BJ (cell line): ENCODE results near the gene ALPI. TPM values are rescaled to one million over a fixed set of nuclear protein-coding genes. Genes with fewer than 3 reads are reported as not detected.
"Not testable (repeated sequence)": the region's sequence is repeated elsewhere in the genome, so short reads cannot be mapped to it uniquely, and the experiment has no call there.

Experiments used
- CTCF ChIA-PET: fragments of 350-600 bp; formaldehyde crosslinking; extraction: SDS; loops from one replicate; lab custom pipeline; 2021; ENCODE audit warnings: antibody characterized with exemption, inconsistent platforms; lab: Yijun Ruan, JAX
- POLR2A ChIA-PET: fragments of 300-600 bp; sonication (Branson Sonifier 250); formaldehyde crosslinking; extraction: SDS; loops from one replicate; lab custom pipeline; 2021; ENCODE audit warnings: antibody characterized with exemption; lab: Charles Lee
- DNase-seq: peaks from one replicate; pipeline ENCODE4 v3.0.0-alpha.2; 2011; ENCODE audit warnings: low read depth
- H3K27me3 ChIP-seq: 2 replicates; pipeline ENCODE4 v1.6.0; 2011; ENCODE audit warnings: low read length; ENCODE audit not compliant: control insufficient read depth, insufficient read depth
- H3K36me3 ChIP-seq: 2 replicates; pipeline ENCODE4 v1.5.1; 2011; ENCODE audit warnings: low read length; ENCODE audit not compliant: control insufficient read depth, insufficient read depth
- H3K4me3 ChIP-seq: 2 replicates; pipeline ENCODE4 v1.5.1; 2011; ENCODE audit warnings: low read depth, mild to moderate bottlenecking, control low read depth, low read length
- CTCF ChIP-seq: IDR thresholded peaks from 2 replicates; pipeline ENCODE4 v1.5.1; 2011; ENCODE audit warnings: low read depth, mild to moderate bottlenecking, control low read depth, inconsistent platforms, low read length, moderate library complexity; ENCODE audit not compliant: insufficient read depth
- polyA plus RNA-seq: library from polyadenylated mRNA; depleted of rRNA; stranded (reverse); fragments of >200 nt; gene quantifications from 2 replicates; pipeline ENCODE4 v1.2.3, GENCODE V29; 2011

ALPI gene
- polyA plus RNA-seq, 1 experiment: not detected

- no peak for DNase-seq
- no peak overlapping the region for H3K4me3 ChIP-seq
- no peaks in the 10 kb centered on the region; the same call in 1 of the 2 replicates for H3K27me3 ChIP-seq
- ChIA-PET POLR2A (interaction anchor here (0.6 kb wide), 1 partner anchor 33 kb away, joined by 3 read pairs; no protein-coding TSS in a partner anchor), CTCF (interaction anchor here (0.7 to 1.9 kb wide), 12 partner anchors 10 to 549 kb away, joined by 3 to 11 read pairs (median 4); partner anchors contain the start of gene PRSS56)
- no peaks in the 10 kb centered on the region for H3K36me3 ChIP-seq
- TF ChIP-seq CTCF: no peak
Measured at GRCh38 chr2:232447638-232448303, 8.2 kb upstream of the ALPI start.

DNA sequence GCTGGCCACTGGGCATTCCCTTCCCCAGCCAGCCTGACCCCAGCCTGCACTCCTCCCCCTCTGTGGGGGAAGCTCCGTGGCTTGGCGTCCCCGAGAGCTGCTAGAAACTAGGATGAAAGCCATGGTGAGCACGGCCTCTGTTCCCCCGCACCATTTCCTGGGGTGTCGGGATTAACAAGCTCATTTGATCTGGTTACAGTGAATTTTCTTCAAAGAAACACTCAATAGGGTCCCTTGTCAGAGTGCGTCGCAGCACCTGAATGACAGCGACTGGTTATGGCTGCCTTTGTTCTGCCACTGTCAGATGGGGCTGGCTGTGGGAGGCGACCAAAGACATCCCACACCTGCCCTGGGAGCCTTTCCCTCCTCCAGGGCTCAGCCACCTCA lies 7.7 kb upstream of the ALPI start:
- CTCF ChIA-PET: interaction anchor here (0.7 to 1.0 kb wide), 2 partner anchors 71 to 73 kb away, joined by 3 to 4 read pairs; partner anchors contain the start of gene PRSS56
- Histone ChIP-seq H3K36me3 (no peaks in the 10 kb centered on the region), H3K27me3 (no peaks in the 10 kb centered on the region; the same call in 1 of the 2 replicates), H3K4me3 (no peak overlapping the region)
- DNase-seq: no peak
- POLR2A ChIA-PET: no interaction called here
- no peak for TF ChIP-seq CTCF

- Histone ChIP-seq H3K27me3 (no peaks in the 10 kb centered on the region; the same call in 1 of the 2 replicates), H3K36me3 (no peaks in the 10 kb centered on the region), H3K4me3 (no peak overlapping the region)
- DNase-seq: no peak
- no peak for TF ChIP-seq CTCF
- POLR2A ChIA-PET: no interaction called here
- CTCF ChIA-PET: no interaction called here
Measured at GRCh38 chr2:232449964-232450363, 6.0 kb upstream of the ALPI start.

- H3K4me3 ChIP-seq, H3K27me3 ChIP-seq, DNase-seq, POLR2A ChIA-PET, H3K36me3 ChIP-seq: not testable (repeated sequence)
- CTCF ChIA-PET: interaction anchor here (0.8 to 1.7 kb wide), 2 partner anchors 12 to 631 kb away, joined by 3 read pairs; no protein-coding TSS in a partner anchor
Measured at GRCh38 chr2:232451645-232452044, 4.3 kb upstream of the ALPI start.

DNA sequence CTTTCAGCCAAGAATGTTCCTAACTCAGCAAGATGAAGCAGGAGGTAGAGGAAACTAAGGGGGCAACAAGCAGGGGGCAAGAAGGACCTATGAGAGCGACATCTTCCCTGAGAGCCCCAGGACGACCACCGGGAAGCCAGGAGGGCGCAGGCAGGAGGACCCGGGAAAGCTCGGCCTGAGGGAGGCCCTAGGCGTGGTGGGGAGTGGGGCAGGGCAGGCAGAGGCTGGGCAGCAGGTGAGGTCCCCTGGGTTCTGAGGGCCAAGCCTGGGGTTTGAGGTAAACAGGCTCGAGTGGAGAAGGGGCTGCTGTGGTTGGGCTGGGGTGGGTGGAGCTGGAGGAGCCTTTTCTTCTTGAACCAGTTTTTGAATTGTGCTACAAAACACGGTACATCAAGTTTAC lies 1.3 kb upstream of the ALPI start:
- TF ChIP-seq CTCF: no peak
- DNase-seq: no peak
- H3K27me3 ChIP-seq: peaks cover 4% of the 10 kb centered on the region
- ChIA-PET POLR2A (no interaction called here), CTCF (interaction anchor here (1.0 kb wide), 1 partner anchor 9 kb away, joined by 3 read pairs; no protein-coding TSS in a partner anchor)
- H3K4me3 ChIP-seq: no peak overlapping the region
- no peaks in the 10 kb centered on the region for H3K36me3 ChIP-seq
